ENCODE data around the gene JPH3.

The JPH3 gene

DNA sequence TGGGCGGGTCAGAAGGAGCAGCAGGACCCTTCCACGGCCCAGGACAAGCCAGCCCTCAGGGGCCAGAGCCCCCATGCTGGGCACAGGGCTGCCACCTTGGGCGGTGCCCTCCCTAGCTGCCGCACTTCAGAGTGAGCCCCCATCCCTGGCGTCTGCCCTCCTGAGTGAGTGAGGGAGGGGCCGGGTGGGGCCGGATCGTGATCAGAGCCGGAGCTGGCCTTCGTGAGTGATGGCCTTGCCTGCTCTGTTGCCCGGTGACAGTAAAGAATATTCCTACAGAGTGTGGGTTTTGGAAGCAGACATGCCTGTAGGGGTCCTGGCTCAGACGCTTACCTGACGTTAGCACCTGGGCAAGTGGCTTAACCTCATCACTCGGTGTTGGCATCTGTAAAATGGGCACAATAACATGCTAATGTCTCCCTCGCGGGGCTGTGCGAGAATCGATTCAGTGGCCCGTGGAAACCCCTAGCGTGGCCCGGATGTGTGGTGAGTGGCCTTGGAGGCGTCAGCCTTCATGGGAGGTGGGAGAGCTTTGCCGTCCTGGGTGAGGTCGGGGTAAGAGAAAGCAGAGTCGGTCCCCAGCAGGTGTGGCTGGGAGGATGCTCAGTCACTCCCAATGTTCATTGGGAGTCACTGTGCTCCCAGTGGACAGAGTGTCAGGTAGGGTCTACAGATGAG is 26.1 kb downstream of the JPH3 start:
- DNase-seq: no peak

DNA sequence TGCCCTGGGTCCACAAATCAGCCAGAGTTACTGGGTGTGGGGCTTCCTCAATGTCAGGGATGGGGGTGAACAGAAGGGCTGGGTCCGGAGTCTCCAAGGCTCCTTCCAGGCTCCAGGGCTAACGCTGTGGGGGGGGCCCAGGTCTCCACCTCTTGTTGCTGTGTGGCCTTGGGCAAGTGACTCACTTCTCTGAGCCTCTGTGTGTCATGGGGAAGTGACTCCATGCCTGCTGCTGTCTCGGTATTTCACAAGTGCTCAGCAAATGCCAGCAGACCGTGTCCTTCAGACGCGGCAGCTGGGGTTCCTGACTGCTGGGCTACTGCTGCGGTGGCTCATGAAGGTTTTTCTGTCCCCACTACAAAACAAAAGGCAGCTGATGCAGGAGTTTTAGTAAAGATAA is 26.6 kb downstream of the JPH3 start:
- DNase-seq: no peak

DNA sequence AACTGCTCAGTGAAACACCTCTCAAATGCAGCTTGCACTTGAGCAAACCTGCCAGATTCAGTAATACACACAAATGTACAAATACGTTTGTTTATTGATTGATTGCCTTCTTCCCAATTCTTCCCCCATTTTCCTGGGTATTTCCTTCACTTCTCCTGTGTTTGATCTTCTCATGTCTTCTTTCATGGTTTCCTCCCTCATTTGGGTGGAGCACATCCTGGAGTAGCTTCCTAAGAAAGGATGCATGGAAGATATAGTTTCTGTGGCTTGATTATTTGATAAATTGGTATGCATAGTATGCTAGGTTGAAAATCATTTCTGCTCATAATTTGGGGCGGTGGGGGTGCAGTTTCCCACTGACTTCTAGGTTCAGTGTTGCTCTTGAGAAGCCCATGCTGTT is 28.8 kb downstream of the JPH3 start:
- no peak for DNase-seq

DNA sequence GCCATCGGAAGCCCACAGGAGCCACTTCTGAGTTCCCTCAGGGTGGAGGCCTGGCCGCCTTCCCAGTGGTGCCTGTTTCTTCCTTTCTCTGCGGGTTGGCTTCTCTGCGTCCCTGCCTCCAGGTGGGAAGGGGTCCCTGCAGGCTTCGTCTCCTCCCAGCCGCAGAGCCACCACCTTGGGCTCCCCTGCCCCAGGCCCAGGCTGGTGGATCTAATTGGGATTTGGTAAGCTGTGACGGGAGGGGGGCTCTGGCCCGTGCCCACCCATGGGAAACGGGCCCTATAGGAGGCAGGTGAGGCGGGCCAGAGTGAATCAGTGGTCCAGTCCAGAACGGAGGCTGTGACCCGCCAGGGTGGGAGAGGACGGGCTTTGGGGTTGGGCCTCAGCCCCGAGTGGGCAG is 32.1 kb downstream of the JPH3 start:
- no peak for DNase-seq

DNA sequence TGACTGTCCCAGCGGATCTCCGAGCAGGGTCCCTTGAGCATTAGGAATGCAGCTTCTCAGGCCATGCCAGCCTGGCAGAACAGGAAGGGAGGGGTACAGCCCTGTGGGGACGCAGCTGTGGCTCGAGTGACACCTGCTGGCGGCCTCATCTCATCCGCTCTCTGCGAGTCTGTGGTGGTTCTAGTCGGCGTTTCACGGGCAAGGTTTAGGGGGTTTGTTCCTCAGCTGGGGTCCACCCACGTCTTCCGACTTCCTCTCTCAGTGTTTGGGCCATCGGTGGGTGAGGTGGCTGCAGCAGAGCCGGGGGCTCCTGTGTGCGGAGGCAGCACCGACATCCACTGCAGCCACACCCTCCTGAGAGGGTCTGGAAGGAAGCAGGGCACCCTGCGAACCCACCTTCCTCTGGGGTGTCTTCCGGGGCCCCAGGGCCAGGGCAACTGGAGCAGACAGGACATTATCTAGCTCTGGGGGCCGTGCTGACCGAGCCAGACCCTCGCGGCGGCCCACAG is 33.3 kb downstream of the JPH3 start:
- peak; percentile 44 for DNase-seq

DNA sequence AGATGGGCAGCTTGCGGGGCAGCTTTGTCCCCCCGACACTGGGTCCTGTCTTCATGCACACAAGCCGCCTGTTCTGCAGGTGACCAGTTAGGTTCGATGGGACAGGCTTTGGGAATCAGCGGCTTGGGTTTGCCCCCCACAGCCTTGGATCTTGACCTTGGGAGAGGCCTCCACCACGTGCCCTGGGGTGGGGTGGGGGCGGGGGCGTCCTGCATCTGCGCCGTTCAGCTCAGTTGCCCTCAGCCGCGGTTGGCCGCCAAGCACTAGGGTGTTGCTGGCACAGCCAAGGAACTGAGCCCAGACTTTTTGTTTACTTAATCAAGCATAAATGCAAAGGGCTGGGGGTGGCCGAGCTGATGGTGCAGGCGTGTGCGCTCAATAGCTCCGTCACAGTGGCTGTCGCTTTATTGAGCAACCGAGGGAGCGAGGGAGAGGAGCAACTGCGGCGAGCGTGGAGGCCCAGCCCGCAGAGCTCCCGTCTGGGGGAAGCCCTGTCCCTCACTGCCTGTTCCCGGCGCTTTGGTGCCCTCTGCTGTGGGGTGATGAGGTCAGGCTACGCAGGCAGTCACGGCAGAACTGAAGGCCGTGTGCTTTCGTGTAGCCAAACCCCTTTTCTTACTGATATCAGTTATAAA is 33.9 kb downstream of the JPH3 start:
- peak; percentile 31 for DNase-seq

DNA sequence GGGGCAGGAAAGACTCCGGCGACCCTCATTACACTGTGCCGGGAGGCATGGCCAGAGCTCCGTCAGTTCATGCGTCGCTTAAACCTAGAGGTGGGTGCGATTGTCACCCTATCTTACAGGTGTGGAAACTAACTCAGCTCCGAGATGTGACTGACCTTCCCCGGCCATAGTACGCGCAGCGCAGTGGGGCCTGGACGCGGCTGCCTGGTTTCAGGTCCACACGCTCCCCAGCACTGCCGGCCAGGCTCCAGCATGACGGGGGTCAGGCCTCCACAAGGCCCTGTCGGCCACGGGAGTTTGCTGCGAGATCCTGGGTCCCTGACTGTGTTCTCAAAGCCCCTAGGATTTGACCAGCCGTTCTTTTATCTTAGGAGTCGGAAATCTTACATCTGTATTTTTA is 34.4 kb downstream of the JPH3 start:
- DNase-seq: no peak

DNA sequence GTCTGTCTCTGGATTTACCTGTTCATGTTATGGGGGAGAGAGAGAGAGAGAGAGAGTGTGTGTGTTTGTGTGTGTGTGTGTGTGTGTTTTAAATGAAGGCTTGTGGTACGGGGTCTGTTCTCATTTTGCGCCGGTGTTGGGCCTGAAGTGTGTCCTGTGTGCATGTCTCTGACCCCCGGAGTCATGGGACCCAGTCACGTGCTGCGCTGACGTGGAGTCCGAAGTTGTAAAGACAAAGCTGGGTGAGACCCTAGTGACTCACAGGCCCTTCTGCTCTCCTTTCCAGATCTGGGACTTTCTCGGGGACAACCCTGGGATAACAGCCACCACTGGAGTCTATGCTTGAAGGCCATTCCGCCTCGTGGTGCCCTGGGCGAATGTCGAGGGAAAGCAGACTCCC is 35.0 kb downstream of the JPH3 start:
- DNase-seq: no peak

DNA sequence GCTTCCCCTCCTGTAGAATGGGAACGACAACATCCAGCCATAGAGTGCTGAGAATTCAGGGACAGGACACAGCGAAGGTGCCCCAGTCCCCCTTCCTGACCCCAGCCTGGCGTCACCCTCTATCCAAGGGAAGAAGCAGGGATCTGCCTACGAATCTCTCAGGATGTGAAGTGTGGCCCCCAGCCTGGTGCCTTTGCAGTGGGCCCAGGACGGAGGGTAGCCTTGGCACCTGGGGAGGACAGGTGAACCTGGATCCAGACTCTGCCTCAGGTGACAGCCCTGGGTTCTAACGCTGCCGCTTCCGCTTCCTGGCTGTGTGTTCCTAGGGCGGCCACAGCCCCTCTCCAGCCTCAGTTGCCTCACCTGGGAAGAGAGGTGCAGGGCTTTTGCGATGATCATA is 36.4 kb downstream of the JPH3 start:
- DNase-seq: no peak

DNA sequence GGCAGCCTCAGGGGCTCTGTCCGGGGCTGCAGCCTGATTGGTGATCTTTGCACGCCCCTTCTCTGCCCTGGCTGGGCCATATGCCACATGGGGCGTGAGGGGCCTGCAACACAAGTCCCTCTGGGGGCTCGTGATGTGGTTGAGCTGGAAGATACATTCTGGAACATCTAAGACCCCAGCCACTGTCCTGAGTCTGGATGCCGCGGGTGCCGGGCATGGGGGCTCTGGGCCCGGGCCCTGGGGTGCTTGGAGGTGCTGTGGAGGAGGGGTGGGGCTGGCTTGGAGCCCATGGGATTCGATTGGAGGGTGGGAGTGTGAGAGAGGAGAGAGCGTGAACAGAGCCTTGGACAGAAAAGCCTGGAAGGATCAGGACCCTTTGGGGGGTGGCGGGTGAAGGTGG is 39.4 kb downstream of the JPH3 start:
- no peak for DNase-seq

DNA sequence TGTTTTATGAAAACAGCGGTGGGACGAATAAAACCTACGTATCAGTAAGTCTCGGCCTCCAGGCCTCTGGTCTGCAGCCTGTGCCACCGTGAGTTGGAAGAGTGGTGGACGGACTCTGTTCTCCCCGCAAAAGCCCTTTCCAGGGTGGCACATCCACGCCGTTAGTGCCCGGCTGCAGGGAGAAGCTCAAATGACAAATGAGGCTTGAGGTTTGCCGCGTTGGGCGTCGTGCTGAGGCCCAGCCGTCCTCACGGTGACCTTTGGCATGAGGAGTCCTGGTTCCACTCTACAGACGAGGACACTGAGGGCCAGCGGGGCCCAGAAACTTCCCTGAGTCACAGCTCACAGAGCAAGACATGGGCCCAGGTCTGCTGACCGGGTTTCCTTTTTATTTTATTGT is 40.2 kb downstream of the JPH3 start:
- DNase-seq: no peak

DNA sequence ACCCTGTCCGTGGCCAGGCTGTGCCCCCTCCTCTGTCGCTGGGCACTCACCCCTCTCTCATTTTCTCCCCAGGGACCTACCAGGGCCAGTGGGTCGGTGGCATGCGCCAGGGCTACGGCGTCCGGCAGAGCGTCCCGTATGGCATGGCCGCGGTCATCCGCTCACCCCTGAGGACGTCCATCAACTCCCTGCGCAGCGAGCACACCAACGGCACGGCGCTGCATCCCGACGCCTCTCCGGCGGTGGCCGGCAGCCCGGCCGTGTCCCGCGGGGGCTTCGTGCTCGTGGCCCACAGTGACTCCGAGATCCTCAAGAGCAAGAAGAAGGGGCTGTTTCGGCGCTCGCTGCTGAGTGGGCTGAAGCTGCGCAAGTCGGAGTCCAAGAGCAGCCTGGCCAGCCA is 41.9 kb downstream of the JPH3 start:
- no peak for DNase-seq

DNA sequence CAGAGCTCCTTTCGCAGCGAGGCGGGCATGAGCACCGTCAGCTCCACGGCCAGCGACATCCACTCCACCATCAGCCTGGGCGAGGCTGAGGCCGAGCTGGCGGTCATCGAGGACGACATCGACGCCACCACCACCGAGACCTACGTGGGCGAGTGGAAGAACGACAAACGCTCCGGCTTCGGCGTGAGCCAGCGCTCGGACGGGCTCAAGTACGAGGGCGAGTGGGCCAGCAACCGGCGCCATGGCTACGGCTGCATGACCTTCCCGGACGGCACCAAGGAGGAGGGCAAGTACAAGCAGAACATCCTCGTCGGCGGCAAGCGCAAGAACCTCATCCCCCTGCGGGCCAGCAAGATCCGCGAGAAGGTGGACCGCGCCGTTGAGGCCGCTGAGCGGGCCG is 42.3 kb downstream of the JPH3 start:
- no peak for DNase-seq

DNA sequence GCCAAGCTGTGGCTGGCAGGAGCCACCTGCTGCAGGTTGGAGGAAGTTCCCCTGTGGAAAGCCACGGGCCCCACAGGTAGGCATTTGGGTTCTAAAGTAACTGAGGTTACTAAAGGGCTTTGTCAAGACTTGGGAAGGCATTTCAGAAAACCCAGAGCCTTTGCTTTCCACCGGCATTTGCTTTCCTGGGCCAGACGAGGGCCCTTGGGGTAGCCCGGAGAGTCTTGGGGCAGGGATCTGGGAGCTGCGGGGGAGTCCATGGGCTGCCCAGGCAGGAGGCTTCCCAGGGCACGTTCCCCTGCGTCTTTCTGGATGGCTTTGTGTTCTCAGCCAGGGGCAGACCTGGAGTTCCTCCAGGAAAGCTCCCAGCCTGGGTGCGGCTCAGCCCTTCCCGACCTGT is 43.5 kb downstream of the JPH3 start:
- no peak for DNase-seq

DNA sequence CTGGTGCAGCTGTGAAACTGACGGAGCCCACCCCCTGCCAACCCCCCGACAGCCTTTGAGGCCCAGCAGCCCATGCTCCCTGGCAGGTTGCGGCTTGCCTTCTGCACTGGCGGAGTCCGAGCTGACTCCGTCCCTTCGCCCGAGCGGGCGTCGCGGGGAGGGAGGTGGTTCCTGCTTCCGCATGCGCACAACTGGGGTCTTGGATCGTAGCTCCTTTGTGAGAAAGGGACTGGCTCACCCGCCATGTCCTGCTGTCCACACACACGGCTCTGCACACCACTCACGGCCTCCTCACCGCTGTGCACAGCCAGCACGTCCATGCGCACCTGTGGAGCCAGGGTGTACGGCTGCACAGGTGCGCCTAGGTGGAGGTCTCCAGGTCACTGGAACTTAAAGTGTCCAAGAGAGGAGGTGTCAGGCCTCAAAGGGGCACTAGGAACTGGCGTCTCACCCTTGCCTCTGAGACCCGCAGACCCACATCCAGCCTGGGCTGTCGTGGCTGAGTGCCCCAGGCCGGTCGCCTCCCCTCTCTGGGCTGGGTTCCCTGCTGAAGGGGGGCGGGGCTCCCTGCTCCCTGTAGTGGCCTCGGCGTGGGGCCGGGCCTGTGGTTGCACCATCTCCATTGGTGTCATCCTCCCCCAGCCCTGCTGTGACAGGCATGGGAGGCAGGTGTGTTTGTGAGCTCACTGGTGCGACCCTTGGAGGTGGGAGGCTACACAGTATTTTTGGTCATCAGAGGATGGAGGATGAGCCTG is 45.3 kb downstream of the JPH3 start:
- DNase-seq: no peak

DNA sequence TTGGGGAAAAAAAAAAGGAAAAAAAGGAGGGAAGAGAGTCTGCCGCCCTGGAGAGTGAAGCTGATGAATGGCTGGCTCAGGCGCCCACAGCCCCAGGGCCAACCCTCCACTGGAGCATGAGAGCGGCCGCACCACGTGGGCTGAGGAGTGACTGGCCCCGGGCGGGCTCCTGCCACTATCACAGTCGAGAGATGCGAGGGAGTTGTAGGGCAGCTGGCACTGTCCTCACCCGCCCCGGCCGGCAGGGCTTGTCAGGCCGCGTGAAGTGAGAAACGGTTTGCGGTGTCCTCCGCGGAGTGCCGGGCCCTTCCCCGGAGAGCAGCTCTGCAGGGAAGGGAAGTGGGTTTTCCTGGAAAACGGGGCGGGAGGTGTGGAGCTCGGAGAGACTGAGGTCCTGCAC is 45.9 kb downstream of the JPH3 start:
- DNase-seq: no peak

DNA sequence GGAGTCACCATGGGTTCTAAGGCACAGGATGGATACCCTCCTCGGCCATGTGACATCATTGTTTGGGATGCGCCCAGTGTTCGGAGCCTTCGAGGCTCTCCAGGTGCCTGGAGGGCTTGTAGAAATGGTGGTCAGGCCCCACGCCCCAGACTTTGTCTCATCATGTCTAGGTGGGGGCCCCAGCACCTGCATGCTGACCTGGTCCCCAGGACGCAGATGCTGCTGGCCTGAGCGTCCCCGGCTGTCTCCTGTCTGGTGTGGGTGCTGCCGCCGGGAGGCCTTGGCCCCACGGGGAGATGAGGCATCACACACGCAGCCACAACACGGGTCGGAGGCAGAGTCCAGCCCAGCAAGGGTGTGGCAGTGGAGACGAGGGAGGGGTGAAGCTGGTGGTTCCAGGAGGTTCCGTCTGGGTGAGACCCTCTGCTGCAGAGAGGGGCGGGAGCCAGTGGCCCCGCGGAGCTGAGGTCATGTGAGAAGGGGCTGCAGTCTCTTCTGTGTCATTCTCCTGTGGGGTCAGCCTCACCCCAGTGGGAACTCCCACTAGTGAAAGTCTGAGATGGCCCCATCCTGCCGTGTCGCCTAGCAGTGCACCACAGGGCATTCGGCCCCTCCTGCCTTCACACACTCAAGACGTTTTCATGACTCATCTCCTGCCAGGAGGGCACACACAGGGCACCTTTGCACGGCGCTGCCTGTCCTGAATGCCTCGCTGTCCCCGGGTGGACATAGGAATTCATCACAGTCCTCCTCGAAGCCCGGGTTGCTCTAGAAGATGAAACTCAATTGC is 46.6 kb downstream of the JPH3 start:
- no peak for DNase-seq

DNA sequence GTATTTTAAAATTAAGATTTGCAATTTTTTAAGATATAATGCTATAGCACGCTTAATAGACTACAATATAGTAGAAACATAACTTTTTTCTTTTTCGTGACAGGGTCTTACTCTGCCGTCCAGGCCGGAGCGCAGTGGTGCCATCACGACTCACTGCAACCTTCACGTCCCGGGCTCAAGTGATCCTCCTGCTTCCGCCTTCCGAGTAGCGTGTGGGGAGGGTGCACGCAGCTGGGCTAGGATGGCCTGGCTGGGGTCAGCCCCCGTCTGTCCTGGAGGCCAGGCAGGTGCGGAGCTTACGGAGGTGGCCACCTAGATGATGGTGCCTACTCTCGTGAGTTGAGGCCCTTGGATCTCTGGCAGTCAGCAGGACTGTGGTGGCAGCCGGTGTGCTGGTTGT is 50.1 kb downstream of the JPH3 start:
- no peak for DNase-seq

DNA sequence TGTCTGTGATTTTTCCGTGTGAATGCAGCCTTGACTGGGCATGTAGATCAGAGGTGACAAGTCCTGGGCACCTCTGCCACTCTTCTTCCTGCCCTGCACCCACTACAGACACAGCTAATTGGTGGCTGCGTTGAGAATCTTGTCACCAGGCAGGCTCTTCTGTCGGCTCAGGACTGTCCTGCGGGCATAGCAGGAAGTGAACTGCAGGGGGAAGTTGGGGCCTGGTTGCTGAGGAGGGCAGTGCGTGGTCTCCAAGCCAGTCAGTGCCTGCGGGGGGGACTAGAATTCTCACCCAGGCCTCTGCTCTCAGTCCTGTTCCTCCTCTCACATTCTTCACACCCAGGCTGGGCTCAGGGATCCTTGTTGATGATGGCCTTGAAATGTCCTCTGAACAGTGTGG is 50.5 kb downstream of the JPH3 start:
- DNase-seq: no peak

DNA sequence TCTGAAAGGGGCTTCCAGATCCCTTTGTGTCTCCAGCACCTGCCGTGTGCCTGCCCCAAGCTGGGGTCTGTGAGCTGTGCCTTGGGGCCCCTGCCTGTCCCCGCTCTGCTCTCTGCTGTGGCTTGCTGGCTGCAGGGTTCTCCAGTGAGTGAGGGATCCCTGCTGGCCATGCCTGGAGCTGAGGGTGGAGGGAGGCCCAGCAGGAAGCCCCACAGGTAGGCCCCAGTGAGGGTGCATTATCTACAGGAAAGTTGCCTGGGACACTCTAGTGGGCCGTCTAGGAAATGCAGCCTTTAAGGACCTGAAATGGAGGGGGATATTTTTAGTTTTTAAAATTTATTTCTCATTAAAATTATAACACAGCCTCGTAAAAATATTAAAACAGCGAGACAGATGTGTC is 50.9 kb downstream of the JPH3 start:
- DNase-seq: no peak

DNA sequence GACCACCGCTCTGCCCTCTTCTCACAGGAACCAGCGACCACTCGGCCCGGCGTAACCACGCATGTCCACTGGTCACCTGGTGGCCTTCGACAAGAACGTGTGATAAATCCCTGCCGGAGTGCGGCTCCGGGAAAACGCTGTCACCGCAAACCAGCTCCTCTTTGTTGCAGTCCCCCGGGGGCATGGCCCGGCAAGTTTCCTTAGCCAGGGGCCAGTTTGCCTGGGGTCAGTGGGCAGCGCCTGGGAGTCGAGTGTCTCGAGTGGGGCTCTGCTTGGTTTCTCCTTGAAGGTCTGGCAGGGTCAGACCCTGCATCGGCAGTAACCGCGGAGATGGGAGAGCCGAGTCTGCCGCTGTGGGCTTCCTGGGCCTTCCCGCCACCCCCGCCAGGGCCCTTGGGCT is 52.5 kb downstream of the JPH3 start:
- no peak for DNase-seq

DNA sequence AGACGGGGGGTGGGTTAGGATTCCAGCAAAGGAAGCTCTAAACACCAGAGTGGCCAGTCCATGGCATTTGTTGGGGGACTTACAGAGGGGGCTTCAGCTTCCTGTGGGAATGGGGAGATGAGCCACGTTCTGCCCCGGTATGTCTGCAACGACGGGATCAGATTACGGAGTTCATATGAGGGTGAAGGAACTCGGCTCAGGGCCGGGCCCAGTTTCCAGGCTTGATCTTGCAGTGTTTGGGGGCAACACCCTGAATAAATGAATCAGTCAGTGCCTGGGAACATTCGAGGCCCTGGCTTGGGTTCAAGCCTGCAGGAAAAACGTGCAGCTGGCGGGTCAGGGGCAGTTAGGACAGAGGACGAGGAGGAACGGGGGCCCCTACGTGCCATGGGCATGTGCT is 54.0 kb downstream of the JPH3 start:
- no peak for DNase-seq

DNA sequence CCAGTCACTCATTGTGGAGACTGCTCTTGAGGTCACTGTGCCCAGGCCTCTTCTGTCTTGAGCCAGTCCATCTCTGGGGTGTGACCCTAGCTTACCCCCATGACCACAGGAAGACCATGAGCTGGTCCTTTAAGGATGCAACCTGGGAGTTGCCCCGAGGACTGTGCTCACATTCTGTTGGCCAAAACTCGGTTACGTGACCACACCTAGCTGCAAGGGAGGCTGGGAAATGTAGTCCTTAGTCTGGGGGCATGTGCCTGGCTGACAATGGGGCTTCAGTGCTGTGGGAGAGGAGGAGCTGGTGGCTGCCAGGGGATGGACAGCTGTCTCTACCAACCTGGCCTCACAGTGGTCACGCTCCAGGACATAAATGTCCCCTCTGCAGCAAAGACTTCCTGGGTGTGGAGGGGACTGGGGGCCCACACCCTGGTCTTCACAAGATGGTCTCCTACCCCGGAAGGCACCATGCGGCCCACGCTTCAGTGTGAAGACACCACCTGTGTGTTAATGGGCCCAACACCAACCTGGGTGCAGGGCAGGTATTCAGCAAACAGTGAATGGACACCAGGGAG is 55.4 kb downstream of the JPH3 start:
- DNase-seq: no peak
